Heart left ventricle (tissue), 16 donors: ENCODE results near the gene SOBP. TPM values are rescaled to one million over a fixed set of nuclear protein-coding genes. Genes with fewer than 3 reads are reported as not detected.

Experiments
- ATAC-seq, 4 donors: fragments of 200-7000 bp; cut with Tn5 transposase; one replicate each; pipeline ENCODE4 v1.9.1; 2020 to 2022; ENCODE audit warnings: moderate library complexity in 4 of 4, mild to moderate bottlenecking in 3 of 4, moderate number of reproducible peaks in 1 of 4
- DNase-seq, 5 donors: peaks; one replicate each; pipeline ENCODE4 v3.0.0-alpha.2; 2020
- H3K27ac ChIP-seq, 12 donors: fragments of 200-600 bp; sonication (generic) in 4 of 12; one replicate each; pipeline versions ENCODE4 v1.5.0 to v1.8.0; 2016 to 2022; ENCODE audit warnings: mild to moderate bottlenecking in 2 of 12
- H3K27me3 ChIP-seq, 9 donors: fragments of 200-600 bp; sonication (generic) in 2 of 9; one replicate each; pipeline versions ENCODE4 v1.5.1 to v1.8.0; 2016 to 2022; ENCODE audit warnings: mild to moderate bottlenecking in 3 of 9
- H3K36me3 ChIP-seq, 9 donors: fragments of 200-600 bp; sonication (generic) in 2 of 9; one replicate each; pipeline versions ENCODE4 v1.5.0 to v1.8.0; 2018 to 2022; ENCODE audit warnings: mild to moderate bottlenecking in 2 of 9
- H3K4me1 ChIP-seq, 12 donors: fragments of 200-600 bp; sonication (generic) in 4 of 12; one replicate each; pipeline versions ENCODE4 v1.5.0 to v1.8.0; 2016 to 2022; ENCODE audit warnings: mild to moderate bottlenecking in 3 of 12
- H3K4me3 ChIP-seq, 12 donors: fragments of 200-600 bp; sonication (generic) in 4 of 12; one replicate each; pipeline versions ENCODE4 v1.5.0 to v1.8.0; 2017 to 2022; ENCODE audit warnings: mild to moderate bottlenecking in 9 of 12, moderate library complexity in 4 of 12
- H3K9me3 ChIP-seq, 12 donors: fragments of 200-600 bp; sonication (generic) in 4 of 12; one replicate each; pipeline versions ENCODE4 v1.5.0 to v1.8.0; 2016 to 2022; ENCODE audit warnings: mild to moderate bottlenecking in 1 of 12
- POLR2A ChIP-seq, 2 donors: fragments of 450-650 bp; IDR thresholded peaks; one replicate each; pipeline ENCODE4 v1.6.1; 2017; ENCODE audit warnings: antibody characterized with exemption in 2 of 2, mild to moderate bottlenecking in 2 of 2, moderate library complexity in 2 of 2
- WGBS, 4 donors: extraction: QIAGEN DNeasy Blood & Tissue Kit in 2 of 4; methylation state at CpG; one replicate each; pipeline versions ENCODE4 v1.1.5 to v1.1.7; 2013 to 2018; 5-methylcytosine and 5-hydroxymethylcytosine counted together
- intact Hi-C, 10 donors: fragments of 100-400 bp; cut with DNase I; formaldehyde crosslinking; loops; one replicate each; pipeline versions ENCODE4 v1.11.1 to v1.14.2; 2022
- polyA plus RNA-seq, 2 donors: library from polyadenylated mRNA; stranded (reverse); fragments of 200-250 nt; gene quantifications; one replicate each; pipeline ENCODE4 v1.2.3, GENCODE V29; 2013
- total RNA-seq, 9 donors: library from RNA; depleted of rRNA in 2 of 9; stranded (reverse); fragments of >200 nt in 2 of 9; fragmentation: NEBNext Ultra II Directional in 3 of 9; extraction: Animal tissue kit (Norgen Biotek cat#: 25700) in 3 of 9; gene quantifications; one replicate each; pipeline versions ENCODE4 v1.1.0 to v1.2.4, GENCODE V29; 2016 to 2023
- TF ChIP-seq, protein P1 (sequence below), 12 donors: fragments of 200-600 bp; sonication (generic) in 4 of 12; IDR thresholded peaks; one replicate each; pipeline versions ENCODE4 v1.5.0 to v1.8.0; 2018 to 2022; ENCODE audit warnings: antibody characterized with exemption in 12 of 12, mild to moderate bottlenecking in 5 of 12
- donor health status: ischemic (EF 13 %, LVEDD 7.1; RV severe dilation, severe dysfunction).
- donor health status: healthy with polysubstance abuse.
- donor health status: DM: no; HTN: yes; CAD: no.
- donor health status: DM: no; HTN: no; CAD: no.
- donor health status: ischemic (EF 25% LVEDD 6.9; RV normal size, moderate dysfunction).
- donor health status: ischemic (EF 25% LVEDD 5.7; RV mildly dilated, moderate dysfunction).
- donor health status: healthy.
- donor health status: DM: yes; HTN: yes; CAD: no.
- donor health status: ischemic (EF 35%, LVEDD 5.7; RV mildly dilated, moderate dysfunction).
- donor health status: nonischemic (EF 11% LVEDD 7.7; RV severe dilation, severe dysfunction).
- donor health status: DM: yes; HTN: yes; CAD: no.
- donor health status: PGD.
- donor health status: ischemic (EF 29% LVEDD 5.4; RV normal size, mild dysfunction).
- donor health status: nonischemic (EF 23%, LVEDD 6.1; RV moderate dilation, normal function).

SOBP gene
- total and polyA plus RNA-seq, 11 donors: 10.6 to 24.9 (median 16.4) TPM

DNA sequence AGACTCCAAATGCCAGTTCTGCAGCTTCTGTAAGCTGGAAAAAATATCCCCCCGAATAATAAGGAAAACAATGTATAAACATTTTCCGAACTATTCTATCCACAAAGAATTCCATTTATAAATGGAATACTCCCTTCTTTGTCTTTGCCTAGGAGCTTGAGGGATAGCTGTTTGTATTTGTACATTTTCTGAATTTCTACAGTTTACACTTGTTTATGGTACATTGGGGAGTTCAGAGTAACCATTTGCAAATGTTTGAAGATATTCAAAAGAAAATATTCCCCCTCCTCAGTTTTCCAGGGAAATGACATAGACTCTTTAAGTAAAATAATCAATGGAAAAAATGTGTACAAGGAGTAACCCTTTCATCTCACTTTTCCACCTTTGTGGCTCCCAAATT lies 149.6 kb downstream of the SOBP start:
- peaks cover 0 to 10% (median 0%) of the 10 kb centered on the region in 9 donors for H3K27me3 ChIP-seq
- WGBS, 4 donors: 34 to 35% (median 34%) methylated on average over 2 of the region's 2 CpGs
- peaks cover 0 to 17% (median 3%) of the 10 kb centered on the region in 9 donors for H3K36me3 ChIP-seq
- H3K4me3 ChIP-seq: no peak overlapping the region
- intact Hi-C loops: no loop called here
- DNase-seq (no peak), ATAC-seq (no peak)
- TF ChIP-seq POLR2A (IDR thresholded peaks at IDR 0.05): no peak
- TF ChIP-seq, protein P1, sequence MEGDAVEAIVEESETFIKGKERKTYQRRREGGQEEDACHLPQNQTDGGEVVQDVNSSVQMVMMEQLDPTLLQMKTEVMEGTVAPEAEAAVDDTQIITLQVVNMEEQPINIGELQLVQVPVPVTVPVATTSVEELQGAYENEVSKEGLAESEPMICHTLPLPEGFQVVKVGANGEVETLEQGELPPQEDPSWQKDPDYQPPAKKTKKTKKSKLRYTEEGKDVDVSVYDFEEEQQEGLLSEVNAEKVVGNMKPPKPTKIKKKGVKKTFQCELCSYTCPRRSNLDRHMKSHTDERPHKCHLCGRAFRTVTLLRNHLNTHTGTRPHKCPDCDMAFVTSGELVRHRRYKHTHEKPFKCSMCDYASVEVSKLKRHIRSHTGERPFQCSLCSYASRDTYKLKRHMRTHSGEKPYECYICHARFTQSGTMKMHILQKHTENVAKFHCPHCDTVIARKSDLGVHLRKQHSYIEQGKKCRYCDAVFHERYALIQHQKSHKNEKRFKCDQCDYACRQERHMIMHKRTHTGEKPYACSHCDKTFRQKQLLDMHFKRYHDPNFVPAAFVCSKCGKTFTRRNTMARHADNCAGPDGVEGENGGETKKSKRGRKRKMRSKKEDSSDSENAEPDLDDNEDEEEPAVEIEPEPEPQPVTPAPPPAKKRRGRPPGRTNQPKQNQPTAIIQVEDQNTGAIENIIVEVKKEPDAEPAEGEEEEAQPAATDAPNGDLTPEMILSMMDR (IDR thresholded peaks at IDR 0.05): no peak
- H3K9me3 ChIP-seq: no peaks in the 10 kb centered on the region
- no peak overlapping the region for H3K27ac ChIP-seq
- peaks cover 0 to 32% (median 20%) of the 10 kb centered on the region in 12 donors for H3K4me1 ChIP-seq

DNA sequence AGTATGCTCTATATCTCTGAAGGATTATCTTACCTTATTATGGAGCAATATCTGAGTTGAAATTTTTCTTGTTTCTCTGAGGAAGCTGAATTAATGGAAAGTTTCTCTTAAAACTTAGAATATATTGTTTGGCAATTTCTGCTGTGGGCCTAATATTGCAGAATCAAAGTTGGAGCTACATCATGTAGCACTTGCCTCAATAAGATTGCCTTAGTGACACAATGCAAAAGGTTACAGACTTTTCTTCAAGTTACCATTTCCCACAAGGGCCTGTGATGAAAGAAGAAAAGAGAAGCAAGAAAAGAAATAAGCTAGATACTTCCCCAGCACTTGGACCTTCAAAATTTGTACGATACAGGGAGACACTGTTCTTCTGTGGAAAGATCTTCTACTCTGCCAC lies 151.2 kb downstream of the SOBP start:
- no peak overlapping the region for H3K4me3 ChIP-seq
- no peak for DNase-seq
- peaks cover 3 to 33% (median 28%) of the 10 kb centered on the region in 12 donors for H3K4me1 ChIP-seq
- peak overlapping the region in 6 of 12 donors; percentile 13 to 52 (median 45) for H3K27ac ChIP-seq
- no peak for TF ChIP-seq POLR2A (IDR thresholded peaks at IDR 0.05)
- TF ChIP-seq, protein P1 (IDR thresholded peaks at IDR 0.05): no peak
- H3K9me3 ChIP-seq: no peaks in the 10 kb centered on the region
- 33 to 56% (median 51%) methylated on average over 1 of the region's 1 CpG for WGBS, 4 donors
- no peaks in the 10 kb centered on the region for H3K27me3 ChIP-seq
- ATAC-seq: no peak
- intact Hi-C loops: loop anchor here in 1 of 10 donors (5.0 kb wide), 1 partner anchor 149 kb away; the partner anchor contains the start of gene SOBP
- H3K36me3 ChIP-seq: peaks cover 0 to 8% (median 0%) of the 10 kb centered on the region in 9 donors

DNA sequence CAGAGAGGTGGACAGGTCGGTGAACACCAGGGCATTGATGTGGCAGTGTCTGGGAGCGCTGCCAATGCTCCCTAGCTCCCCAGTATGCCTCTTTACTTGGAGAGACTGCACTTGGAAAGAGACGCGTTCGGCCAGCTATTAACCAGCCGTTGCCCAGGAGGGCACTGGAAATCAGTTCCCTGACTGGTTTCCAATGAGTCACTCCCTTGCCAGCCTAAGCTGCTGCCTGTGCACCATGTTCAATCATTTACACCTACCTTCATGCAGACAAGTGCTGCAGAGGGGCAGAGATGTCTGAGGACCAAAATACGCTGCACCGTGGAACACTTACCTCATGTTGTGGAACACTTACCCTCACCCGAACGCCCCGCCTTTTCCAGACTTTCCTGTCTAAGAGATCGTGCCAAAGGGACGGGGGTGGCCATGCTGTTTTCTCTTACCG lies 151.6 kb downstream of the SOBP start:
- peaks cover 3 to 37% (median 31%) of the 10 kb centered on the region in 12 donors for H3K4me1 ChIP-seq
- H3K27ac ChIP-seq: peak overlapping the region in 9 of 12 donors; percentile 13 to 52 (median 40)
- peak overlapping the region in 5 of 12 donors; percentile 0 to 23 (median 15) for H3K4me3 ChIP-seq
- intact Hi-C loops: loop anchor here in 1 of 10 donors (5.0 kb wide), 1 partner anchor 149 kb away; the partner anchor contains the start of gene SOBP
- ATAC-seq: peak; percentile 88 to 95 (median 92)
- H3K9me3 ChIP-seq: no peaks in the 10 kb centered on the region
- peaks cover 0 to 8% (median 0%) of the 10 kb centered on the region in 9 donors for H3K36me3 ChIP-seq
- H3K27me3 ChIP-seq: no peaks in the 10 kb centered on the region
- 29 to 36% (median 33%) methylated on average over 14 of the region's 14 CpGs for WGBS, 4 donors
- TF ChIP-seq, protein P1 (IDR thresholded peaks at IDR 0.05): no peak
- no peak for TF ChIP-seq POLR2A (IDR thresholded peaks at IDR 0.05)
- peak; percentile 63 to 89 (median 76) for DNase-seq

DNA sequence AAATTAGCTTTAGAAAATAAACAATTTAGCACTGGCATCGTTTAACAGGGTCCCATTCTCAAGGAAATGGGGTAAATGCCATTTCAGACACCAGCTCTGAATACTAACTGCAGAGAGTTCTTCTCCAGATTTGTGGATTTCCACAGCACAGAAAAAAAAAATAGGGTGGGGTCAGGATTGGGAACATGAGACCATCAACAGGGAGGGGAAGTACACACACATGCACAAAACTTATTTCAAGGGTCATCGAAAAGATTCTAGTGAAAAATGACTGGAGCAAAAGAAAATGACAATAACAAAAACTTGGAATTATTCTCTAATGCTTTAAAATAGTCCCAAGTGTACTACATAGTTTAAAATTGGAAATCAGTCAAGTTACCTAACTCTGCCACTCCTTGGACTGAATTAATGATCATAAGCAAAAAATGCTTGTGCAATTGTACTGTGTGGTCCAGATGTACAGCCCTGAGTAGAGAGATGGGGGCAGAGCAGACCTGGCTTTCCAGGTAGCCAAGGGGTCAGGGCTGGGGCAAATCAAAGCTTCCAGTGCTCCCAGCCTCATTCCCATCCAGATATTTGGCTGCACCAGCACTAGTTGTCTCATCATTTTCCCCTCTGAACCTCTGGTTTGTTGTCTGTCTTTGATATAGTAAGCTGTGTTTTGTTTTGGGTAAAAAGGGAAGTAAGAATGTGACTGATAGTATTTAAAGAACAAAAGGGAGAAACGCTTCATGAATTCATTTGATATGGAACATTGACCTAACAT lies 152.4 kb downstream of the SOBP start:
- ATAC-seq: no peak
- 52 to 59% (median 56%) methylated on average over 3 of the region's 3 CpGs for WGBS, 4 donors
- Histone ChIP-seq H3K4me3 (peak overlapping the region in 4 of 12 donors; percentile 14 to 23 (median 16)), H3K27me3 (no peaks in the 10 kb centered on the region), H3K9me3 (no peaks in the 10 kb centered on the region), H3K4me1 (peaks cover 3 to 45% (median 36%) of the 10 kb centered on the region in 12 donors), H3K36me3 (peaks cover 0 to 5% (median 0%) of the 10 kb centered on the region in 9 donors), H3K27ac (peak overlapping the region in 9 of 12 donors; percentile 13 to 52 (median 40))
- TF ChIP-seq, protein P1 (IDR thresholded peaks at IDR 0.05): no peak
- TF ChIP-seq POLR2A (IDR thresholded peaks at IDR 0.05): no peak
- intact Hi-C loops: loop anchor here in 1 of 10 donors (5.0 kb wide), 1 partner anchor 150 kb away; the partner anchor contains the start of gene SOBP
- DNase-seq: no peak
